Activated CD4-positive, alpha-beta T cell treated with anti-CD3 and anti-CD28 coated beads, Interleukin-2, amount 50 U/mL, for 4 hours (primary cell): ENCODE data around the gene SLC22A9.

ENCODE experiments used
- DNase-seq, 2 experiments: peaks; one replicate each; pipeline ENCODE4 v3.0.0-alpha.2; 2020

Gene SLC22A9

DNA sequence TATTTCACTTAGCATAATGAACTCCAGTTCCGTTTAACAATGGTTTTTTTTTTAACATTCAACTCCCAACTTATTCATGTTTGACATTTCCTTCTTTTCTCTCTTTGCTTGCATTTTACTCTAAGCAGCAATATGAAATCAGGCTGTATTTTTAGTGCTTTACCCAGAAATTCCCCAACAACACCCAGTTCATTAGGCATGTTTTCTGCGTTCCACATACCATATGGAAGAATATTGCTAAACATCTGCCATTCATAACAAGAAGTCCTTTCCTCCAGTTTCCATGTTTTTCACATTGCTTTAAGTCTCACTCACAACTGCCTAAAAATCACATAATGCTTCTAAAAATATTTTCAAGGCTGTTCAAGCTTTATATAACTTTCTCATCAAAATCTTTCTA, 75.5 kb downstream of the SLC22A9 start:
- DNase-seq = no peak

DNA sequence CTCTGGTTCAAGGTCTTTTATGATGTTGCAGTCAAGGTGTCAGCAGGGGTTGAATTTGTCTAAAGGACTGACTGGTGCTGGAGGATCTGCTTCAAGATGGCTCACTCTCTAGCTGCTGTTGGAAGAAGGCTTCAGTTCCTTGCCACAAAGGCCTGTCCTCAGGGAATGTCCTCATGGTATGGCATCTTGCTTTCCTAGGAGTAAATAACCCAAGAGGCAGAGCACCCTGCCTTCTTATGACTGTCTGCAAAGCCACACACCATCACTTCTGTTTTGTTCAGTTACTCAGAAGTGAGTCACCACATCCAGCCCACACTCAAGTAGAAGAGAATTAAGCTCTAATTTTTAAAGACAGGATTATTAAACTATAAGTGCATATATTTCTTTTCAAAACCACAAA, 76.1 kb downstream of the SLC22A9 start:
- DNase-seq = no peak

DNA sequence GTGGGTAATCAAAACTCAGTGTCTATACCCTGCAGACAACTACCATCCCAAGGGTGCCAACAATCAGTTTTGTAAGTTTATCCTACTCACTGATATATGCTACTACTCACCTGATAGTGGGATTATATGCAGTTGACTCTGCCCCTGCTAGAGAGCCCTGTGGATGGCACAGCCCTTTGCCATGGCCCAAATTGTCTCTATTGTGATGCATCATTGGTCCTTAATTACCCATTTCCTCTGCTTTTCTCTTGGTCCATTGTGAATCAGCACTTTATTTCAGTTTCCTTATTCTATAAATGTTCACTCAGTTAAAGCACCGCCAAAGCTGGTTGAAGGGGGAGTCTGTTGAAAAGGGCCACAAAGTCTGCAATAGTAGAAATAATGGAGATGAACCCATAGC, 79.1 kb downstream of the SLC22A9 start:
- no peak for DNase-seq

DNA sequence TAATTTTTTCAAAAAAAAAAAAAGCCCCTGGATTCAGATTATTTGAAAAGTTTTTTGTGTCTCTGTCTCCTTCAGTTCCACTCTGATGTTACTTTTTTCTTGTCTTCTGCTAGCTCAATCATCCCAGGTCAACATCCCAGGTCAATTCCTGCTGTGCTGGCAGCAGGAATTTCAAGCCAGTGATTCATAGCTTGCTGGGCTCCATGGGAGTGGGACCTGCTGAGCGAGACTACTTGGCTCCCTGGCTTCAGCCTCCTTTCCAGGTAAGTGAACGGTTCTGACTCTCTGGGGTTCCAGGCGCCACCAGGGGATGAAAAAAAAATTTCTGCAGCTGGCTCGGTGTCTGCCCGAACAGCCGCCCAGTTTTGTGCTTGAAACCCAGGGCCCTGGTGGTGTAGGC, 90.0 kb downstream of the SLC22A9 start:
- no peak for DNase-seq
